ENCODE measurements around the gene BEND5.

The BEND5 gene

GRCh38 chr1:48767975-48768510 lies 8.6 kb downstream of the BEND5 start:
- no peak for TF ChIP-seq CTCF (IDR thresholded peaks at IDR 0.05; ENCODE audit: insufficient read depth, missing control alignments)
- no peak for DNase-seq (ENCODE audit: insufficient read length, low spot score)
- no peak for FAIRE-seq

GRCh38 chr1:48765335-48765734 lies 11.4 kb downstream of the BEND5 start:
- no peak for FAIRE-seq
- TF ChIP-seq CTCF (IDR thresholded peaks at IDR 0.05; ENCODE audit: insufficient read depth, missing control alignments) = no peak
- no peak for DNase-seq (ENCODE audit: insufficient read length, low spot score)

- no peak for TF ChIP-seq CTCF (IDR thresholded peaks at IDR 0.05; ENCODE audit: insufficient read depth, missing control alignments)
- no peak for FAIRE-seq
These were observed 14.7 kb downstream of the BEND5 start for GRCh38 chr1:48761986-48762385.

GRCh38 chr1:48761411-48761810 lies 15.3 kb downstream of the BEND5 start:
- DNase-seq (ENCODE audit: insufficient read length, low spot score) (no peak), FAIRE-seq (no peak)
- no peak for TF ChIP-seq CTCF (IDR thresholded peaks at IDR 0.05; ENCODE audit: insufficient read depth, missing control alignments)

More at GRCh38 chr1:48761986-48762385, 14.7 kb downstream of the BEND5 start:
- DNase-seq (ENCODE audit: insufficient read length, low spot score) = no peak

- FAIRE-seq (no peak), DNase-seq (ENCODE audit: insufficient read length, low spot score) (no peak)
- no peak for TF ChIP-seq CTCF (IDR thresholded peaks at IDR 0.05; ENCODE audit: insufficient read depth, missing control alignments)
These were observed 15.8 kb downstream of the BEND5 start for GRCh38 chr1:48760857-48761256.

- DNase-seq (ENCODE audit: insufficient read length, low spot score) = no peak
- TF ChIP-seq CTCF (IDR thresholded peaks at IDR 0.05; ENCODE audit: insufficient read depth, missing control alignments) = no peak
- FAIRE-seq = no peak
These were observed 17.7 kb downstream of the BEND5 start for GRCh38 chr1:48758976-48759375.

DNA sequence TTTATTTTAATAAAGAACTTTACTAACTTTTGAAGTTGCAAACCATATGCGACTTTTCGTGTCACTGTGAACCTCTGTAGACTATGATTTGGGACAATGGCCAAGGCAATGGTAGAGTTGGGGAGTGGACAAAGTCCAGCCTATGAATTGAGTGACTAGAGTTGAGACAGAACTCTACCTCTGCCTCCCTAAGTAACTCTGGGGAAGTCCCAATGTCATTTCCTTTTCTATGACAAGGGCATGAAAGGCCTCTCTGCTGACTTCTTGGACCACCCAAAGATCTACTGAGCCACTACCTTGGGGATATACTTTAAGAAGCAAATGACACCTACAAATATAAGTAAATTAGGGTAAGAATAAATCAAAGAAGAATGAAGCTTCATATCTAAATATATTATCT lies 19.3 kb downstream of the BEND5 start:
- no peak for FAIRE-seq
- no peak for TF ChIP-seq CTCF (IDR thresholded peaks at IDR 0.05; ENCODE audit: insufficient read depth, missing control alignments)
- no peak for DNase-seq (ENCODE audit: insufficient read length, low spot score)

Measured in D721Med (cell line).